ENCODE results near the gene MVB12B. TPM values are rescaled to one million over a fixed set of nuclear protein-coding genes. Genes with fewer than 3 reads are reported as not detected.

Gene MVB12B
- total RNA-seq, 1 donor: 5.4 TPM

GRCh38 chr9:126504086-126504976, 177.7 kb downstream of the MVB12B start:
- no peaks in the 10 kb centered on the region for H3K79me2 ChIP-seq (ENCODE audit: insufficient read depth, low read length)
- no peak for DNase-seq (ENCODE audit: insufficient read length, low spot score, missing footprints)
- peaks cover 14% of the 10 kb centered on the region for H3K27me3 ChIP-seq (ENCODE audit: insufficient read depth, low read length)
- no peak overlapping the region for H3K27ac ChIP-seq (ENCODE audit: low read depth, low read length)
- no peak overlapping the region for H3K4me2 ChIP-seq (ENCODE audit: insufficient read depth, low read length)
- TF ChIP-seq CTCF (IDR thresholded peaks at IDR 0.05; ENCODE audit: extremely low read depth, low read depth, low read length): no peak
- no peak overlapping the region for H2AFZ ChIP-seq (ENCODE audit: low read length)
- H3K36me3 ChIP-seq (ENCODE audit: insufficient read depth, low read length): no peaks in the 10 kb centered on the region
- peaks cover 15% of the 10 kb centered on the region for H4K20me1 ChIP-seq (ENCODE audit: insufficient read depth, low read length)
- H3K4me1 ChIP-seq (ENCODE audit: insufficient read depth, low read length): peaks cover 17% of the 10 kb centered on the region
- no peaks in the 10 kb centered on the region for H3K9me3 ChIP-seq (ENCODE audit: low read depth, low read length)
- H3K4me3 ChIP-seq (ENCODE audit: insufficient read depth, low read length): no peak overlapping the region

- H3K4me2 ChIP-seq (ENCODE audit: insufficient read depth, low read length): no peak overlapping the region
- no peak for TF ChIP-seq CTCF (IDR thresholded peaks at IDR 0.05; ENCODE audit: extremely low read depth, low read depth, low read length)
- DNase-seq (ENCODE audit: insufficient read length, low spot score, missing footprints): peak; percentile 52
- H4K20me1 ChIP-seq (ENCODE audit: insufficient read depth, low read length): peaks cover 15% of the 10 kb centered on the region
- H2AFZ ChIP-seq (ENCODE audit: low read length): no peak overlapping the region
- H3K9me3 ChIP-seq (ENCODE audit: low read depth, low read length): no peaks in the 10 kb centered on the region
- peaks cover 13% of the 10 kb centered on the region for H3K4me1 ChIP-seq (ENCODE audit: insufficient read depth, low read length)
- H3K36me3 ChIP-seq (ENCODE audit: insufficient read depth, low read length): no peaks in the 10 kb centered on the region
- no peak overlapping the region for H3K4me3 ChIP-seq (ENCODE audit: insufficient read depth, low read length)
- H3K27me3 ChIP-seq (ENCODE audit: insufficient read depth, low read length): peaks cover 20% of the 10 kb centered on the region
- H3K27ac ChIP-seq (ENCODE audit: low read depth, low read length): no peak overlapping the region
- no peaks in the 10 kb centered on the region for H3K79me2 ChIP-seq (ENCODE audit: insufficient read depth, low read length)
These were observed 178.4 kb downstream of the MVB12B start for GRCh38 chr9:126504977-126505455.

- no peak overlapping the region for H3K4me2 ChIP-seq (ENCODE audit: insufficient read depth, low read length)
- no peaks in the 10 kb centered on the region for H3K9me3 ChIP-seq (ENCODE audit: low read depth, low read length)
- TF ChIP-seq CTCF (IDR thresholded peaks at IDR 0.05; ENCODE audit: extremely low read depth, low read depth, low read length): no peak
- DNase-seq (ENCODE audit: insufficient read length, low spot score, missing footprints): peak; percentile 77
- H3K79me2 ChIP-seq (ENCODE audit: insufficient read depth, low read length): no peaks in the 10 kb centered on the region
- H3K36me3 ChIP-seq (ENCODE audit: insufficient read depth, low read length): no peaks in the 10 kb centered on the region
- H3K4me3 ChIP-seq (ENCODE audit: insufficient read depth, low read length): no peak overlapping the region
- peaks cover 16% of the 10 kb centered on the region for H3K27me3 ChIP-seq (ENCODE audit: insufficient read depth, low read length)
- H2AFZ ChIP-seq (ENCODE audit: low read length): no peak overlapping the region
- no peak overlapping the region for H3K27ac ChIP-seq (ENCODE audit: low read depth, low read length)
- peaks cover 13% of the 10 kb centered on the region for H3K4me1 ChIP-seq (ENCODE audit: insufficient read depth, low read length)
- peaks cover 10% of the 10 kb centered on the region for H4K20me1 ChIP-seq (ENCODE audit: insufficient read depth, low read length)
These were observed 179.2 kb downstream of the MVB12B start for GRCh38 chr9:126505697-126506346.
